D721Med (cell line): Measurements from ENCODE around the gene SORCS2.

Source experiments
- DNase-seq: peaks from one replicate; pipeline ENCODE4 v3.0.0; 2011; ENCODE audit warnings: low spot score; ENCODE audit not compliant: insufficient read length
- FAIRE-seq: peaks from 2 replicates; lab custom pipeline; 2011; peaks lifted over from hg19 to GRCh38; lab: Jason Lieb, UNC
- TF ChIP-seq, protein P1 (sequence below): IDR thresholded peaks from 2 replicates; pipeline ENCODE4 v1.5.1; 2012; ENCODE audit warnings: mild to moderate bottlenecking, control low read depth; ENCODE audit not compliant: insufficient read depth; ENCODE audit errors: missing control alignments

The SORCS2 gene

DNA sequence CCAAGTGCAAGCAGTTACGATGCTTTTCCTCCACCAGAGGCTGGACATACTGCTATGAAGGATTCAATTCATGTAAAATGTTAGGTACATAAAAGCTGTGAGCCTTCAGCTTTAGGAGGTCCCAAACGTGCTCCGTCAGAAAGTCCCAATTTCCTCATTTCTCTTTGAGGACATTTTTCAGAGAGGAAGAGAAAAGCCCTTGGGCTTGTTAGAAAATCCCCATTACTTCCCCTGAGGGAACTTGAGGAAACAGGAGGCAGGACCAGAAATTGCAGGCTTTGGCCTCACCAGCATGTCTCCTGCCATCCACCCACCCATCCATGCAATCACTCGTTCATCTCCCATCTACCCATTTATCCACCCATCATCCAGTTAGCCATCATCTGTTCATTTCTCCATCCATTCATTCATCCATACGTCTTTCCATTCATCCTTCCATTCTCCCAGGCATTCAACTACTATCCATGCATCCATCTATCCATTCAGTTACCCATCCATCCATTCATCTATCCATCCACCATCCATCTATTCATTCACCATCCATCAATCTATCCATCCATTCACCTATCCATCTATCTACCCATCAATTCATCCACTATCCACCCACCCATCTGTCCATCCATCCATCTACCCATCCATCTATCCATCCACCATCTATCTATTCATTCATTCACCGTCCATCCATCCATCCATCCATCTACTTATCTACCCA, 523.8 kb downstream of the SORCS2 start:
- FAIRE-seq = no peak
- TF ChIP-seq, protein P1, sequence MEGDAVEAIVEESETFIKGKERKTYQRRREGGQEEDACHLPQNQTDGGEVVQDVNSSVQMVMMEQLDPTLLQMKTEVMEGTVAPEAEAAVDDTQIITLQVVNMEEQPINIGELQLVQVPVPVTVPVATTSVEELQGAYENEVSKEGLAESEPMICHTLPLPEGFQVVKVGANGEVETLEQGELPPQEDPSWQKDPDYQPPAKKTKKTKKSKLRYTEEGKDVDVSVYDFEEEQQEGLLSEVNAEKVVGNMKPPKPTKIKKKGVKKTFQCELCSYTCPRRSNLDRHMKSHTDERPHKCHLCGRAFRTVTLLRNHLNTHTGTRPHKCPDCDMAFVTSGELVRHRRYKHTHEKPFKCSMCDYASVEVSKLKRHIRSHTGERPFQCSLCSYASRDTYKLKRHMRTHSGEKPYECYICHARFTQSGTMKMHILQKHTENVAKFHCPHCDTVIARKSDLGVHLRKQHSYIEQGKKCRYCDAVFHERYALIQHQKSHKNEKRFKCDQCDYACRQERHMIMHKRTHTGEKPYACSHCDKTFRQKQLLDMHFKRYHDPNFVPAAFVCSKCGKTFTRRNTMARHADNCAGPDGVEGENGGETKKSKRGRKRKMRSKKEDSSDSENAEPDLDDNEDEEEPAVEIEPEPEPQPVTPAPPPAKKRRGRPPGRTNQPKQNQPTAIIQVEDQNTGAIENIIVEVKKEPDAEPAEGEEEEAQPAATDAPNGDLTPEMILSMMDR = no peak
- no peak for DNase-seq

DNA sequence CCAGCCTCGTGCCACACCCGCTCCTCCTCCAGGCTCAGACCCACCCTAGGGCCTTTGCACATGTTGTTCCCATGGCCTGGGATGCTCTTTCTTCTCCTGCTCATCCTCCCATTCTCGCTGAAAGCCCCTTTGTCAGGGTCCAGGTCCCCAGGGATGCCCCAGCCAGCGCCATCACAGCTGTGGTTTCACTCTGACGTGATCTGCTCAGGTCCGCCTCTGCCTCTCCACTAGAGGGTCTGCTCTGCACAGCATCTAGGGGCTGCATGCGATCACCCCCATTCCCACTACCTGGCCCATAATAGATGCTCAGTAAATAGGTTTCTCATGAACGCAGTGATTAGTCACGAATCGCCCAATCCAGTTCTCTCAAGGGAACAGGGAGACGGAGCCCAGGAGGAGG, 524.8 kb downstream of the SORCS2 start:
- DNase-seq (no peak), FAIRE-seq (no peak)
- TF ChIP-seq, protein P1 = no peak

DNA sequence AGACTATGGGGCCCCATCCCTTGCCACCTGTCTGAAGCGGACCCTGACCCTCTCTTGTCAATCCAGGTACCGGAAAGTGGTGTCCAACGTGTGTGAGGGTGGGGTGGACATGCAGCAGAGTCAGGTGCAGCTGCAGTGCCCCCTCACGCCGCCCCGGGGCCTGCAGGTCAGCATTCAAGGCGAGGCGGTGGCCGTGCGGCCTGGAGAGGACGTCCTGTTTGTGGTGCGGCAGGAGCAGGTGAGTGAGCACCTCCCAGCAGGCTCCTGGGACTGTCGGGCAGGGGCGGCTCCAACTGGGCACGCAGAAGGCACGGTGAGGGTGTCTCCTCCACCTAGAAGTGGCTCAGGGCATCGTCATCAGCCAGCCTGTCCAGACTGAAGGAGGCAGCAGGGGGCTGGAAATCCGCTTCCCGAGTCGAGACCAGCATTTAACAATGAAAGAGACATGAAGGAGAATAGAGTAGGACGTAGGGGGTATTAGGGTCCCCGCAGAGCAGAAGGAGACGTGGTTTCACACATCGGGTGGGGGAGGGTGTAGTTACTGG, 525.7 kb downstream of the SORCS2 start:
- TF ChIP-seq, protein P1 = no peak
- FAIRE-seq = no peak
- no peak for DNase-seq

DNA sequence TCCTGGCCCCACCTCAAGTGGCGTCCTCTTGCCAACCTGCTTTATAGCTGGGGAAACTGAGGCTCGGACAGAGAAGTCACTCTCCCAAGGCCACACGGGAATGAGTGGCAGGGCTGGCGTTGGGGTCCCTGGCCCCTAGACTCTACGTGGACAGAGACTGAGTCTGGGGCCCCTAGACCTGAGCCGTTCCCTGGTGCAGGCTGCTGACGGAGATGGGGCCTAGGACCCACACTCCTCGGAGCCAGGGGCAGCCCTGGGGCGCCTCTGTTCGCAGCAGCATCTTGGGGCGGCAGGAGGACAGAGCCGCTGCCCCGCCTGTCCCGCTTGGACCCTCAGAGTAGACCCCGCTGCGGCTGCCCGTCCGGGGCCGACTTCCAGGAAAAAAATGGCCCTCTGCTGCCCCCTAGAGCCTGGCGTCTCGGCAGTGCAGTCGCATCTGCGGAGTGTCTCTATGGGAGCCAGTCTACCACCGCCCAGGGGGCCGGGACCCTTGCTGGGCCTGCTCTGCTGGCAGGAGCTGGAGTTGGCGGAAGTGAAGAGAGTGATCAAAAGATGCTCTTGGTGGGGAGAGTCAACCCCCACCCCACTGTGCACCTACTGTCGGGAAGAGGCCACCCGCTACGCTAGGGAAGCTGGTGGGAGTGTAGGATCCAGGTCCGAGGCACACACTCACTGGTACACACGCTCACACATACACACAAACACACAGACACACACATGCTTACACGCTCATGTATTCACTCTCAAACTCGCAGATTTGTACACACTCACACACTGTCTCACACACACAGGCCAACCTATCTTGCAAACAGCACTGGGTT, 527.2 kb downstream of the SORCS2 start:
- TF ChIP-seq, protein P1 = peak; percentile 71
- peak; percentile 96 for DNase-seq
- no peak for FAIRE-seq

DNA sequence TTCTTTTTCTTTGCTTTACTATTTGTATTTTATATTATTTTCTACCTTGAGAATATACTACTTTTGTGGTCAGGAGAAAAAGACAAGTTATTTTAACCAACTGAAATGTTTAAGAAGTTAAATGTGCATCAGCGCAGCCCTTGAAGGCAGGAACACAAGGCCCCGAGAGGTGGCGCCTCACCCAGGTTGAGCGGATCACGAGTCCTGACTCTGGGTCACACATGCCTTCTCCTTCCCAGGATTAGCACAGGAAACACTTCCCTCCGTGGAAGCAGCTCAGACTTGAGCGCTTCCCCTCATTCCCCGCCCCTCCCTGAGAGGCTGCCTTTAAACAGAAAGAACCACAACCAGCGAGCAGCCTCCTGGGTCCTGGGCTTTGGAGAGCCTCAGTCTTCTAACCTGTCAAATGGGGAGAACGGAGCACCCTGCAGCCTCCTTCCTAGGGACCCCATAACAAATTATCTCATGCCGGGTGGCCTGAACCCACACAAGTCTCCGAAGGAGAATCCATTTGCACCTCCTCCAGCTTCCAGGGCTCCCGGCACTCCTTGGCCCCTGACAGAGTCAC, 529.7 kb downstream of the SORCS2 start:
- FAIRE-seq = no peak
- DNase-seq = no peak
- TF ChIP-seq, protein P1 = no peak

DNA sequence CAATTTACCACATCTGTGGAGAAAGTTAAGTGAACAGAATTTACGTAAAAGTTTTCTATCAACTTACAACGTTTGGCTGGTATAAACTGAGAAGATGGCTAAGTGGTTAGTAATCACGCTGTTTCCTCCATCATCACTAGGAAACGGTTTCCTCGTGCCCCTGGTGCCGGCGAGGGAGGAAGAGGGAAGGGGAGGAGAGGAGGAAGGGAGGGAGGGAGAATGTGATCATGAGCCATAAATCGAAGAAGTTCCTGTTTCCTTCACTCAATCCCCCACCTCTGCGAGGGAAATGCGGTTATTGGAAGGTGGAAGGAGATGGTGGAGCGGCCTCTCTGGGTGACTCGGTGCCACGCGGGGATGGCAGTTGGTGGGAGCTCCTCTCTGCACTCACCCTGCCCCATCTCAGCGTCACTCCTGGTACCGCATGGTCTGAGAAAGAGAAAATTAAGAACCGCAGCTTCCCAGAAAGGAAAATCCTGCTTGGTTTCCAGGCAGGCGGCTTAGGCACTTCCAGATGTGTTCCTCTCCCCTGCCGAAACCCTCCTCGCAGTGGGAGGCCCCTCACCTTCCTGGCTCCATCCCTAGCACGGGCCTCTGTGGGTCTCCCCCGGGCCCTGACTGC, 530.5 kb downstream of the SORCS2 start:
- FAIRE-seq (no peak), DNase-seq (no peak)
- TF ChIP-seq, protein P1 = no peak
